DND-41 (cell line): ENCODE data around the gene OXSM.

ENCODE experiments used
- EZH2 ChIP-seq: IDR thresholded peaks from 3 replicates; pipeline ENCODE4 v1.6.1; 2012; ENCODE audit warnings: borderline replicate concordance, low read depth, mild to moderate bottlenecking, moderate library complexity, low read length, inconsistent platforms; ENCODE audit not compliant: severe bottlenecking
- TF ChIP-seq, protein P1 (sequence below): IDR thresholded peaks from 2 replicates; pipeline ENCODE4 v1.5.1; 2012; ENCODE audit warnings: borderline replicate concordance, low read length, moderate library complexity, mild to moderate bottlenecking; ENCODE audit not compliant: poor library complexity, severe bottlenecking; ENCODE audit errors: extremely low read depth

DNA sequence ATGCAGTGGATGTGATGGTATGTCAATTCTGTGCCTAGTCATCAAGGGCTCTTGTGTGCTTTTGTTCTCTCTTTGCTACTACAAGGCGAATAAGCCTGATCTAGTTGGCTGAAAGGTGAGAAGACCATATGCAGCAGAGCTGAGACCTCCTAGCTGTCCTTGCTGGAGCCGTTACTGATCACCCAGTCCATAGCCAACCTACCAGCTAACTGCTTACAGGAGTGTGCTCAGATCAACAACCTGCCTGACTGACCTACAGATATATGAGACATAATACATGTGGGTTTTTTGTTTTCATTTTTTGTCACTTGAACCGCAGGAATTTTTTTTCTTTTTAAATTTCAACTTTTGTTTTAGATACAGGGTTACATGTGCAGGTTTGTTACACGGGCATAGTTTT is 22.8 kb downstream of the OXSM start:
- TF ChIP-seq, protein P1, sequence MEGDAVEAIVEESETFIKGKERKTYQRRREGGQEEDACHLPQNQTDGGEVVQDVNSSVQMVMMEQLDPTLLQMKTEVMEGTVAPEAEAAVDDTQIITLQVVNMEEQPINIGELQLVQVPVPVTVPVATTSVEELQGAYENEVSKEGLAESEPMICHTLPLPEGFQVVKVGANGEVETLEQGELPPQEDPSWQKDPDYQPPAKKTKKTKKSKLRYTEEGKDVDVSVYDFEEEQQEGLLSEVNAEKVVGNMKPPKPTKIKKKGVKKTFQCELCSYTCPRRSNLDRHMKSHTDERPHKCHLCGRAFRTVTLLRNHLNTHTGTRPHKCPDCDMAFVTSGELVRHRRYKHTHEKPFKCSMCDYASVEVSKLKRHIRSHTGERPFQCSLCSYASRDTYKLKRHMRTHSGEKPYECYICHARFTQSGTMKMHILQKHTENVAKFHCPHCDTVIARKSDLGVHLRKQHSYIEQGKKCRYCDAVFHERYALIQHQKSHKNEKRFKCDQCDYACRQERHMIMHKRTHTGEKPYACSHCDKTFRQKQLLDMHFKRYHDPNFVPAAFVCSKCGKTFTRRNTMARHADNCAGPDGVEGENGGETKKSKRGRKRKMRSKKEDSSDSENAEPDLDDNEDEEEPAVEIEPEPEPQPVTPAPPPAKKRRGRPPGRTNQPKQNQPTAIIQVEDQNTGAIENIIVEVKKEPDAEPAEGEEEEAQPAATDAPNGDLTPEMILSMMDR: no peak
- no peak for TF ChIP-seq EZH2
